Nephron (organoid): ENCODE data around the gene KIF4B.

Experiments used
- H3K27ac Mint-ChIP-seq, 3 experiments: 2 replicates each; pipeline ENCODE4 v1.8.0; 2020; ENCODE audit warnings: mixed read lengths in 3 of 3, mild to moderate bottlenecking in 2 of 3, moderate library complexity in 1 of 3
- H3K27me3 Mint-ChIP-seq: 2 replicates; pipeline ENCODE4 v1.8.0; 2021; ENCODE audit warnings: low read depth, mild to moderate bottlenecking, moderate library complexity, mixed read lengths
- H3K36me3 Mint-ChIP-seq: 2 replicates; pipeline ENCODE4 v1.8.0; 2020; ENCODE audit warnings: low read depth, mixed read lengths
- H3K4me1 Mint-ChIP-seq: 2 replicates; pipeline ENCODE4 v1.8.0; 2020; ENCODE audit warnings: mixed read lengths
- H3K4me3 Mint-ChIP-seq, 3 experiments: 2 replicates each; pipeline ENCODE4 v1.8.0; 2020; ENCODE audit warnings: mild to moderate bottlenecking in 3 of 3, mixed read lengths in 3 of 3, moderate library complexity in 2 of 3
- H3K9me3 Mint-ChIP-seq: 2 replicates; pipeline ENCODE4 v1.8.0; 2020; ENCODE audit warnings: mixed read lengths
- CTCF ChIP-seq, 3 experiments: fragments of 200-600 bp; sonication (generic); IDR thresholded peaks; one replicate each; pipeline ENCODE4 v1.5.0; 2021; ENCODE audit warnings: antibody characterized with exemption in 3 of 3; ENCODE audit not compliant: unreplicated experiment in 3 of 3

KIF4B gene

DNA sequence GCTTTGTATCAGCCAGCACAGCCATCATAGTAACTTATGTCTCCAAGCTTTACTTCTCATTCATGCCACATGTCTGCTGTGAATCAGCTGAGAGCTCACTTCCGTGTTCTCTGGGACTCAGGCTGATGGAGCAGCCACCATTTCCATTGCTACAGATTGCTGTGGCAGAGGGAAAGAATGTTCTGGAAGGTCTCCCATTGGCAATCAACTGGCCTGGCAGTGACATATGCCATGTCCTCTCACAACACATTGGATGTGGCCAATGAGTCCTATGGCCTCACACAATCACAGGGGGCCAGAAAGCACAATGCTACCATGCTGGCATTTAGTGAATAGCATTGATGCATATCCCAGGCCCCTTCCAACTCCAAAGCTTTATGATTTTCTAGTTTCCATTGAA lies 44.1 kb downstream of the KIF4B start:
- no peak for TF ChIP-seq CTCF (IDR thresholded peaks at IDR 0.05; ENCODE audit: unreplicated experiment in 3 of 3)
- H3K4me3 Mint-ChIP-seq, result no peak overlapping the region
- H3K36me3 Mint-ChIP-seq, result no peaks in the 10 kb centered on the region
- peaks cover 43% of the 10 kb centered on the region for H3K27me3 Mint-ChIP-seq
- H3K9me3 Mint-ChIP-seq, result peaks cover 7% of the 10 kb centered on the region
- H3K27ac Mint-ChIP-seq, result no peak overlapping the region
- H3K4me1 Mint-ChIP-seq, result peaks cover 5% of the 10 kb centered on the region

- TF ChIP-seq CTCF (IDR thresholded peaks at IDR 0.05; ENCODE audit: unreplicated experiment in 3 of 3), result no peak
- H3K9me3 Mint-ChIP-seq, result peaks cover 7% of the 10 kb centered on the region
- no peaks in the 10 kb centered on the region for H3K36me3 Mint-ChIP-seq
- H3K4me3 Mint-ChIP-seq, result no peak overlapping the region
- H3K27ac Mint-ChIP-seq, result no peak overlapping the region
- peaks cover 22% of the 10 kb centered on the region for H3K27me3 Mint-ChIP-seq
- no peaks in the 10 kb centered on the region for H3K4me1 Mint-ChIP-seq
These were observed 51.0 kb downstream of the KIF4B start for GRCh38 chr5:155064580-155064979.

GRCh38 chr5:155066886-155067595 lies 53.5 kb downstream of the KIF4B start:
- Mint-ChIP-seq H3K4me3 (no peak overlapping the region), H3K9me3 (no peaks in the 10 kb centered on the region), H3K36me3 (no peaks in the 10 kb centered on the region), H3K27me3 (peaks cover 17% of the 10 kb centered on the region), H3K27ac (no peak overlapping the region), H3K4me1 (no peaks in the 10 kb centered on the region)
- TF ChIP-seq CTCF (IDR thresholded peaks at IDR 0.05; ENCODE audit: unreplicated experiment in 3 of 3), result no peak
